Gastrocnemius medialis (tissue), 4 donors: Measurements from ENCODE around the gene PAK5. TPM values are rescaled to one million over a fixed set of nuclear protein-coding genes. Genes with fewer than 3 reads are reported as not detected.

Experiments
- ATAC-seq, 2 donors: fragments of 150-250 bp; one replicate each; pipeline ENCODE4 v1.9.1; 2016
- DNase-seq, 2 donors: peaks; one replicate each; pipeline ENCODE4 v3.0.0-alpha.2; 2019
- H3K27ac ChIP-seq, 4 donors: fragments of 200-600 bp; sonication (generic); 1 replicate in 1 of 4; 2 replicates in 3 of 4; pipeline ENCODE4 v1.5.1; 2016 to 2018; ENCODE audit warnings: mild to moderate bottlenecking in 2 of 4, moderate library complexity in 1 of 4
- H3K27me3 ChIP-seq, 3 donors: fragments of 200-600 bp; sonication (generic) in 2 of 3; 1 replicate in 1 of 3; 2 replicates in 2 of 3; pipeline versions ENCODE4 v1.5.1 to v1.6.0; 2016 to 2019; ENCODE audit warnings: mild to moderate bottlenecking in 1 of 3, moderate library complexity in 1 of 3
- H3K36me3 ChIP-seq, 2 donors: fragments of 200-600 bp; sonication (generic) in 1 of 2; one replicate each; pipeline ENCODE4 v1.5.1; 2017 to 2018
- H3K4me1 ChIP-seq, 2 donors: fragments of 200-600 bp; sonication (generic) in 1 of 2; one replicate each; pipeline ENCODE4 v1.5.1; 2016 to 2017; ENCODE audit warnings: mild to moderate bottlenecking in 2 of 2
- H3K4me3 ChIP-seq, 4 donors: fragments of 200-600 bp; sonication (generic) in 3 of 4; 1 replicate in 1 of 4; 2 replicates in 3 of 4; pipeline ENCODE4 v1.5.1; 2016 to 2019; ENCODE audit warnings: mild to moderate bottlenecking in 2 of 4
- H3K9me3 ChIP-seq, 3 donors: fragments of 200-600 bp; sonication (generic) in 2 of 3; 1 replicate in 1 of 3; 2 replicates in 2 of 3; pipeline ENCODE4 v1.5.1; 2016 to 2019
- CTCF ChIP-seq, 5 experiments: fragments of 450-650 bp in 3 of 5; fragments of 200-600 bp in 2 of 5; sonication (generic) in 2 of 5; IDR thresholded peaks in 4 of 5; conservative IDR thresholded peaks in 1 of 5; 1 replicate in 4 of 5; 2 replicates in 1 of 5; pipeline ENCODE4 v1.5.1; 2016 to 2019; ENCODE audit warnings: antibody characterized with exemption in 5 of 5, mild to moderate bottlenecking in 3 of 5, moderate library complexity in 3 of 5
- POLR2A ChIP-seq, 2 donors: fragments of 450-650 bp; IDR thresholded peaks; one replicate each; pipeline ENCODE4 v1.6.1; 2017; ENCODE audit warnings: antibody characterized with exemption in 2 of 2, mild to moderate bottlenecking in 2 of 2, moderate library complexity in 2 of 2
- in situ Hi-C, 4 donors: fragments of 200-750 bp; cut with MboI; loops; one replicate each; pipeline versions ENCODE4 v1.15.0 to v1.8.0; 2017; ENCODE audit warnings: low sequenced_read_pairs in 4 of 4
- intact Hi-C: fragments of 100-400 bp; cut with DNase I; formaldehyde crosslinking; loops from one replicate; pipeline ENCODE4 v1.15.1; 2023; ENCODE audit warnings: low total_unique reads
- total RNA-seq, 4 donors: library from RNA; depleted of rRNA; stranded (reverse); fragments of >200 nt; gene quantifications; one replicate each; pipeline versions ENCODE4 v1.1.0 to v1.2.3, GENCODE V29; 2016

The PAK5 gene
- total RNA-seq, 4 donors from 2014 or later, result not detected

- no peak for TF ChIP-seq CTCF (IDR thresholded peaks at IDR 0.05 in 4 of 5, conservative IDR thresholded peaks at IDR 0.05 in 1 of 5)
- TF ChIP-seq POLR2A (IDR thresholded peaks at IDR 0.05), result no peak
- Histone ChIP-seq H3K27ac (no peak overlapping the region), H3K9me3 (no peaks in the 10 kb centered on the region), H3K4me3 (no peak overlapping the region), H3K36me3 (no peaks in the 10 kb centered on the region), H3K4me1 (no peaks in the 10 kb centered on the region), H3K27me3 (peaks cover 0 to 15% (median 13%) of the 10 kb centered on the region in 3 donors)
- DNase-seq (no peak), ATAC-seq (no peak)
- intact Hi-C loops (no loop called here), in situ Hi-C loops (no loop called here)
Measured at GRCh38 chr20:9501473-9501872, 337.4 kb downstream of the PAK5 start.

DNA sequence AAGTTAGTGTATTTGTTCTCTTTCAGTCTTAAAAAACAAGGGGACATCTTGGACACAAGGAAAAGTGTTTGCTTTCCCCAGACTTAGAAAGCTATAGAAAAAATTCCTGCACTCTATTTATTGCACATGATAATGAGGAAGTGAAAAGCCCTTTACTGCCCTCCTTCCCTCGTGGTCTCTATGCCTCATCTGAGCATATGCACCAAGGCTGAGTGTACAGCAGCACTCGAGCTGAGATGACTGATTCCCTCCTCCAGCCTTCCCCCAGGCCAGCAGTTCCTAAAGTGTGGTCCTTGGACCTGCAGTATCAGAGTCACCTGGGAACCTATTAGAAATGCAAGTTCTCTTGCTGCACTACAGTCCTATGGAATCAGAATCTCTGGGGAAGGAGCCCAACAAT is 338.8 kb downstream of the PAK5 start:
- Histone ChIP-seq H3K36me3 (no peaks in the 10 kb centered on the region), H3K27ac (no peak overlapping the region), H3K4me1 (no peaks in the 10 kb centered on the region), H3K27me3 (peaks cover 0 to 5% (median 0%) of the 10 kb centered on the region in 3 donors), H3K4me3 (no peak overlapping the region), H3K9me3 (no peaks in the 10 kb centered on the region)
- DNase-seq, result no peak
- in situ Hi-C loops (no loop called here), intact Hi-C loops (no loop called here)
- no peak for ATAC-seq
- TF ChIP-seq POLR2A (IDR thresholded peaks at IDR 0.05), result no peak
- no peak for TF ChIP-seq CTCF (IDR thresholded peaks at IDR 0.05 in 4 of 5, conservative IDR thresholded peaks at IDR 0.05 in 1 of 5)

- H3K4me3 ChIP-seq, result no peak overlapping the region
- ATAC-seq (no peak), DNase-seq (no peak)
- H3K4me1 ChIP-seq, result no peaks in the 10 kb centered on the region
- H3K27ac ChIP-seq, result no peak overlapping the region
- H3K36me3 ChIP-seq, result no peaks in the 10 kb centered on the region
- intact Hi-C loops (no loop called here), in situ Hi-C loops (no loop called here)
- H3K27me3 ChIP-seq, result no peaks in the 10 kb centered on the region
- no peaks in the 10 kb centered on the region for H3K9me3 ChIP-seq
- TF ChIP-seq CTCF (IDR thresholded peaks at IDR 0.05 in 4 of 5, conservative IDR thresholded peaks at IDR 0.05 in 1 of 5) (no peak), POLR2A (IDR thresholded peaks at IDR 0.05) (no peak)
Measured at GRCh38 chr20:9499126-9499899, 339.6 kb downstream of the PAK5 start.

DNA sequence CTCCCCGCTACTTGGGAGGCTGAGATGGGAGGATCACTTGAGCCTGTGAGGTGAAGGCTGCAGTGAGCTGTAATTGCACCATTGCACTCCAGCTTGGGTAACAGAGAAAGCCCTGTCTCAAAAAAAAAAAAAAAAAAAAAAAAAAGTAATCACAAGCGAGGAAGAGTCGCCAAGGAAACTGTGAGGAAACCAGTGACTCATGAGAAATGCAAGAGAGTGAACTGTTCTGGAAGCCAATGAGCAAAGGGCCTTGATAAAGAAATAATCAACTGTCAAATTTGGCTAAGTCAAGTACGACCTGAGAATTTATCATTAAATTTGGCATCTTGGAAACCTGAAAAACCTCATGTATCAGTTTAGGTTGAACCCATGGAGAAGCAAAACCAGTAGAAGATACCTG is 340.6 kb downstream of the PAK5 start:
- no peak for DNase-seq
- intact Hi-C loops, result no loop called here

More for the DNA sequence above, 340.6 kb downstream of the PAK5 start:
- Histone ChIP-seq H3K9me3 (no peaks in the 10 kb centered on the region), H3K27me3 (no peaks in the 10 kb centered on the region), H3K27ac (no peak overlapping the region), H3K36me3 (no peaks in the 10 kb centered on the region), H3K4me1 (no peaks in the 10 kb centered on the region), H3K4me3 (no peak overlapping the region)
- no peak for ATAC-seq
- in situ Hi-C loops, result no loop called here
- TF ChIP-seq POLR2A (IDR thresholded peaks at IDR 0.05), result no peak
- TF ChIP-seq CTCF (IDR thresholded peaks at IDR 0.05 in 4 of 5, conservative IDR thresholded peaks at IDR 0.05 in 1 of 5), result no peak
